Heart right ventricle (tissue), 16 donors: ENCODE measurements around the gene PLEKHA7. TPM values are rescaled to one million over a fixed set of nuclear protein-coding genes. Genes with fewer than 3 reads are reported as not detected.
"Not testable (repeated sequence)": the region's sequence is repeated elsewhere in the genome, so short reads cannot be mapped to it uniquely, and the experiment has no call there.

Source experiments
- ATAC-seq, 8 donors: fragments of 200-7000 bp; cut with Tn5 transposase; one replicate each; pipeline ENCODE4 v1.9.1; 2020; ENCODE audit warnings: mild to moderate bottlenecking in 8 of 8, moderate library complexity in 8 of 8, moderate number of reproducible peaks in 1 of 8
- DNase-seq, 2 donors: peaks; one replicate each; pipeline ENCODE4 v3.0.0-alpha.2; 2020
- H3K27ac ChIP-seq, 10 donors: fragments of 200-600 bp; sonication (generic) in 2 of 10; one replicate each; pipeline versions ENCODE4 v1.5.0 to v1.8.0; 2020 to 2022; ENCODE audit warnings: mild to moderate bottlenecking in 3 of 10
- H3K27me3 ChIP-seq, 7 donors: fragments of 200-600 bp; one replicate each; pipeline ENCODE4 v1.8.0; 2021 to 2022; ENCODE audit warnings: mild to moderate bottlenecking in 2 of 7
- H3K36me3 ChIP-seq, 9 donors: fragments of 200-600 bp; sonication (generic) in 1 of 9; one replicate each; pipeline versions ENCODE4 v1.5.0 to v1.8.0; 2020 to 2022; ENCODE audit warnings: mild to moderate bottlenecking in 2 of 9
- H3K4me1 ChIP-seq, 9 donors: fragments of 200-600 bp; sonication (generic) in 1 of 9; one replicate each; pipeline versions ENCODE4 v1.5.0 to v1.8.0; 2020 to 2022; ENCODE audit warnings: mild to moderate bottlenecking in 4 of 9
- H3K4me3 ChIP-seq, 10 donors: fragments of 200-600 bp; sonication (generic) in 2 of 10; one replicate each; pipeline versions ENCODE4 v1.5.0 to v1.8.0; 2020 to 2022; ENCODE audit warnings: mild to moderate bottlenecking in 7 of 10, moderate library complexity in 2 of 10
- H3K9me3 ChIP-seq, 11 donors: fragments of 200-600 bp in 10 of 11; sonication (generic) in 2 of 11; one replicate each; pipeline versions ENCODE4 v1.5.0 to v1.8.0; 2013 to 2022; ENCODE audit warnings: mild to moderate bottlenecking in 2 of 11, control low read depth in 1 of 11, moderate library complexity in 1 of 11
- CTCF ChIP-seq, 9 donors: fragments of 200-600 bp; sonication (generic) in 2 of 9; IDR thresholded peaks; one replicate each; pipeline versions ENCODE4 v1.5.0 to v1.8.0; 2021 to 2022; ENCODE audit warnings: antibody characterized with exemption in 9 of 9, mild to moderate bottlenecking in 5 of 9, moderate library complexity in 1 of 9
- WGBS, 2 donors: extraction: QIAGEN DNeasy Blood & Tissue Kit; methylation state at CpG; one replicate each; pipeline ENCODE4 v1.1.7; 2013; ENCODE audit warnings: inconsistent platforms in 1 of 2; 5-methylcytosine and 5-hydroxymethylcytosine counted together
- intact Hi-C, 10 donors: fragments of 100-400 bp; cut with DNase I; formaldehyde crosslinking; loops; one replicate each; pipeline versions ENCODE4 v1.11.1 to v1.14.2; 2022
- polyA plus RNA-seq, 2 donors: library from polyadenylated mRNA; stranded (reverse); fragments of 200-250 nt; gene quantifications; one replicate each; pipeline ENCODE4 v1.2.3, GENCODE V29; 2013
- total RNA-seq, 10 donors: library from RNA; stranded (reverse); fragmentation: NEBNext Ultra II Directional in 3 of 10; extraction: Animal tissue kit (Norgen Biotek cat#: 25700) in 3 of 10; gene quantifications; one replicate each; pipeline versions ENCODE4 v1.2.1 to v1.2.4, GENCODE V29; 2021 to 2023
- donor health status: Arrhythmogenic right ventricular cardiomyopathy.
- donor health status: ischemic (EF 13 %, LVEDD 7.1; RV severe dilation, severe dysfunction).
- donor health status: healthy with polysubstance abuse.
- donor health status: DM: no; HTN: yes; CAD: no.
- donor health status: DM: no; HTN: no; CAD: no.
- donor health status: ischemic (EF 25% LVEDD 6.9; RV normal size, moderate dysfunction).
- donor health status: ischemic (EF 25% LVEDD 5.7; RV mildly dilated, moderate dysfunction).
- donor health status: healthy.
- donor health status: DM: yes; HTN: yes; CAD: no.
- donor health status: Ischemic cardiomyopathy.
- donor health status: ischemic (EF 35%, LVEDD 5.7; RV mildly dilated, moderate dysfunction).
- donor health status: nonischemic (EF 11% LVEDD 7.7; RV severe dilation, severe dysfunction).
- donor health status: DM: yes; HTN: yes; CAD: no.
- donor health status: PGD.
- donor health status: ischemic (EF 29% LVEDD 5.4; RV normal size, mild dysfunction).
- donor health status: nonischemic (EF 23%, LVEDD 6.1; RV moderate dilation, normal function).

The PLEKHA7 gene
- total and polyA plus RNA-seq, 12 donors = 15.3 to 46.9 (median 24.0) TPM

- ATAC-seq (no peak), DNase-seq (no peak)
- Histone ChIP-seq H3K4me3 (no peak overlapping the region), H3K4me1 (peaks cover 0 to 30% (median 6%) of the 10 kb centered on the region in 9 donors), H3K27me3 (no peaks in the 10 kb centered on the region), H3K9me3 (peaks cover 0 to 23% (median 0%) of the 10 kb centered on the region in 11 donors), H3K27ac (no peak overlapping the region), H3K36me3 (no peaks in the 10 kb centered on the region)
- intact Hi-C loops = no loop called here
- 92 to 100% methylated on average over 1 of the region's 1 CpG for WGBS, 2 donors
- TF ChIP-seq CTCF (IDR thresholded peaks at IDR 0.05) = no peak
Measured at GRCh38 chr11:16890442-16890841, 123.8 kb downstream of the PLEKHA7 start.

- Histone ChIP-seq H3K4me3 (no peak overlapping the region), H3K36me3 (no peaks in the 10 kb centered on the region), H3K27me3 (no peaks in the 10 kb centered on the region), H3K9me3 (peaks cover 0 to 23% (median 0%) of the 10 kb centered on the region in 11 donors), H3K27ac (no peak overlapping the region), H3K4me1 (peaks cover 0 to 30% (median 6%) of the 10 kb centered on the region in 9 donors)
- DNase-seq (no peak), ATAC-seq (no peak)
- TF ChIP-seq CTCF (IDR thresholded peaks at IDR 0.05) = no peak
- intact Hi-C loops = loop anchor here in 1 of 10 donors (10.0 kb wide), 1 partner anchor 105 kb away; no protein-coding TSS in a partner anchor
- WGBS, 2 donors = 97 to 99% methylated on average over 1 of the region's 1 CpG
Measured at GRCh38 chr11:16889905-16890304, 124.3 kb downstream of the PLEKHA7 start.

- H3K27me3 ChIP-seq, H3K36me3 ChIP-seq, ATAC-seq, H3K27ac ChIP-seq, H3K4me3 ChIP-seq, DNase-seq: not testable (repeated sequence)
- Histone ChIP-seq H3K9me3 (peaks cover 0 to 23% (median 0%) of the 10 kb centered on the region in 11 donors), H3K4me1 (peaks cover 0 to 27% (median 6%) of the 10 kb centered on the region in 9 donors)
- 87 to 95% methylated on average over 4 of the region's 4 CpGs for WGBS, 2 donors
- intact Hi-C loops = loop anchor here in 1 of 10 donors (10.0 kb wide), 1 partner anchor 104 kb away; no protein-coding TSS in a partner anchor
Measured at GRCh38 chr11:16889010-16889409, 125.2 kb downstream of the PLEKHA7 start.

- H3K4me1 ChIP-seq = peaks cover 0 to 24% (median 15%) of the 10 kb centered on the region in 9 donors
- DNase-seq, H3K4me3 ChIP-seq, H3K27me3 ChIP-seq, H3K36me3 ChIP-seq, H3K27ac ChIP-seq, ATAC-seq: not testable (repeated sequence)
- intact Hi-C loops = loop anchor here in 1 of 10 donors (10.0 kb wide), 1 partner anchor 103 kb away; no protein-coding TSS in a partner anchor
- H3K9me3 ChIP-seq = peaks cover 0 to 23% (median 0%) of the 10 kb centered on the region in 11 donors
- 91 to 93% methylated on average over 23 of the region's 23 CpGs for WGBS, 2 donors
Measured at GRCh38 chr11:16887887-16888286, 126.3 kb downstream of the PLEKHA7 start.

GRCh38 chr11:16883174-16883573, 131.0 kb downstream of the PLEKHA7 start:
- 36 to 38% methylated on average over 3 of the region's 3 CpGs for WGBS, 2 donors
- DNase-seq = peak; percentile 23 to 27
- TF ChIP-seq CTCF (IDR thresholded peaks at IDR 0.05) = peak in 7 of 9 donors; percentile 27 to 53 (median 43)
- H3K9me3 ChIP-seq = no peaks in the 10 kb centered on the region
- no peaks in the 10 kb centered on the region for H3K36me3 ChIP-seq
- no peaks in the 10 kb centered on the region for H3K27me3 ChIP-seq
- H3K4me1 ChIP-seq = peaks cover 0 to 55% (median 29%) of the 10 kb centered on the region in 9 donors
- ATAC-seq = peak in 7 of 8 donors; percentile 34 to 70 (median 55)
- intact Hi-C loops = loop anchor here in 7 of 10 donors (1.0 to 10.0 kb wide), 7 partner anchors 61 to 98 kb away; no protein-coding TSS in a partner anchor
- H3K4me3 ChIP-seq = no peak overlapping the region
- peak overlapping the region in 2 of 10 donors; percentile 6 to 16 for H3K27ac ChIP-seq
